Measurements from ENCODE around the gene LHFPL4. TPM values are rescaled to one million over a fixed set of nuclear protein-coding genes. Genes with fewer than 3 reads are reported as not detected.
"Not testable (repeated sequence)": the region's sequence is repeated elsewhere in the genome, so short reads cannot be mapped to it uniquely, and the experiment has no call there.

Gene LHFPL4
- total RNA-seq (not detected), polyA plus RNA-seq (under 1 TPM in 2 of 3 donors, not detected in 1; 0.06 to 0.14 TPM), total RNA-seq (0 to 0.09 (median 0) reads per million in 6 experiments)

GRCh38 chr3:9553021-9553947 lies at the start of gene LHFPL4:
Gene LHFPL4 (minus strand): TSS chr3:9553822. CDS start chr3:9552679, 1,143 bp downstream.
- Mint-ChIP-seq H3K9me3 (peaks cover 0 to 19% (median 8%) of the 10 kb centered on the region in 9 donors), H3K4me3 (peak within 1 kb of the TSS in 2 of 10 donors; percentile 34 to 37), H3K4me1 (peaks cover 6 to 16% (median 11%) of the 10 kb centered on the region in 4 donors), H3K36me3 (peaks cover 0 to 12% (median 9%) of the 10 kb centered on the region in 3 donors), H3K27me3 (peaks cover 46 to 90% (median 56%) of the 10 kb centered on the region in 5 donors), H3K27ac (no peak within 1 kb of the TSS)
- DNase-seq: no peak
- no peak for ATAC-seq
- POLR2A ChIA-PET: no interaction called here

- Mint-ChIP-seq H3K27ac (no peak overlapping the region), H3K27me3 (peaks cover 18 to 69% (median 49%) of the 10 kb centered on the region in 5 donors), H3K4me1 (peaks cover 0 to 7% (median 2%) of the 10 kb centered on the region in 4 donors), H3K4me3 (no peak overlapping the region), H3K9me3 (peaks cover 0 to 34% (median 12%) of the 10 kb centered on the region in 9 donors), H3K36me3 (peaks cover 0 to 22% (median 7%) of the 10 kb centered on the region in 3 donors)
- ATAC-seq (no peak), DNase-seq (no peak)
- POLR2A ChIA-PET: no interaction called here
These were observed 49.0 kb upstream of the LHFPL4 start for GRCh38 chr3:9602620-9603019.

- H3K36me3 Mint-ChIP-seq: peaks cover 0 to 18% (median 7%) of the 10 kb centered on the region in 3 donors
- DNase-seq, H3K27ac Mint-ChIP-seq, H3K4me1 Mint-ChIP-seq, POLR2A ChIA-PET, ATAC-seq: not testable (repeated sequence)
- peak overlapping the region in 4 of 10 donors; percentile 23 to 69 (median 45) for H3K4me3 Mint-ChIP-seq
- H3K27me3 Mint-ChIP-seq: peaks cover 18 to 68% (median 46%) of the 10 kb centered on the region in 5 donors
- H3K9me3 Mint-ChIP-seq: peaks cover 0 to 32% (median 12%) of the 10 kb centered on the region in 9 donors
These were observed 47.5 kb upstream of the LHFPL4 start for GRCh38 chr3:9601006-9601581.

GRCh38 chr3:9600597-9600996 lies 47.0 kb upstream of the LHFPL4 start:
- H3K27me3 Mint-ChIP-seq: peaks cover 18 to 72% (median 46%) of the 10 kb centered on the region in 5 donors
- peak in 1 of 2 donors; percentile 44 for ATAC-seq
- H3K9me3 Mint-ChIP-seq: peaks cover 0 to 31% (median 8%) of the 10 kb centered on the region in 9 donors
- POLR2A ChIA-PET: no interaction called here
- H3K36me3 Mint-ChIP-seq: peaks cover 0 to 13% (median 7%) of the 10 kb centered on the region in 3 donors
- peak overlapping the region in 8 of 10 donors; percentile 26 to 74 (median 57) for H3K4me3 Mint-ChIP-seq
- no peak for DNase-seq
- no peak overlapping the region for H3K27ac Mint-ChIP-seq
- H3K4me1 Mint-ChIP-seq: peaks cover 0 to 9% (median 2%) of the 10 kb centered on the region in 4 donors

GRCh38 chr3:9598783-9599387 lies 45.3 kb upstream of the LHFPL4 start:
- H3K36me3 Mint-ChIP-seq: peaks cover 0 to 7% (median 7%) of the 10 kb centered on the region in 3 donors
- ATAC-seq (no peak), DNase-seq (no peak)
- H3K27me3 Mint-ChIP-seq: peaks cover 18 to 65% (median 41%) of the 10 kb centered on the region in 5 donors
- H3K9me3 Mint-ChIP-seq: peaks cover 0 to 26% (median 0%) of the 10 kb centered on the region in 9 donors
- POLR2A ChIA-PET: no interaction called here
- peaks cover 0 to 9% (median 2%) of the 10 kb centered on the region in 4 donors for H3K4me1 Mint-ChIP-seq
- no peak overlapping the region for H3K4me3 Mint-ChIP-seq
- H3K27ac Mint-ChIP-seq: no peak overlapping the region

- POLR2A ChIA-PET: no interaction called here
- peaks cover 0 to 8% (median 2%) of the 10 kb centered on the region in 4 donors for H3K4me1 Mint-ChIP-seq
- peaks cover 0 to 27% (median 3%) of the 10 kb centered on the region in 9 donors for H3K9me3 Mint-ChIP-seq
- no peak overlapping the region for H3K27ac Mint-ChIP-seq
- ATAC-seq (no peak), DNase-seq (no peak)
- H3K4me3 Mint-ChIP-seq: no peak overlapping the region
- H3K36me3 Mint-ChIP-seq: peaks cover 0 to 7% (median 7%) of the 10 kb centered on the region in 3 donors
- peaks cover 13 to 40% (median 25%) of the 10 kb centered on the region in 5 donors for H3K27me3 Mint-ChIP-seq
These were observed 42.3 kb upstream of the LHFPL4 start for GRCh38 chr3:9595877-9596276.

GRCh38 chr3:9591781-9592180 lies 38.2 kb upstream of the LHFPL4 start:
- H3K4me3 Mint-ChIP-seq, H3K4me1 Mint-ChIP-seq, H3K27ac Mint-ChIP-seq, H3K36me3 Mint-ChIP-seq, ATAC-seq, POLR2A ChIA-PET, DNase-seq: not testable (repeated sequence)
- peaks cover 0 to 13% (median 0%) of the 10 kb centered on the region in 9 donors for H3K9me3 Mint-ChIP-seq
- peaks cover 6 to 22% (median 10%) of the 10 kb centered on the region in 5 donors for H3K27me3 Mint-ChIP-seq

- no peak for DNase-seq
- Mint-ChIP-seq H3K27ac (no peak overlapping the region), H3K36me3 (no peaks in the 10 kb centered on the region), H3K9me3 (peaks cover 0 to 6% (median 0%) of the 10 kb centered on the region in 9 donors), H3K27me3 (peaks cover 6 to 14% (median 10%) of the 10 kb centered on the region in 5 donors), H3K4me1 (peaks cover 0 to 1% (median 0%) of the 10 kb centered on the region in 4 donors), H3K4me3 (no peak overlapping the region)
- POLR2A ChIA-PET: no interaction called here
- ATAC-seq: no peak
These were observed 36.7 kb upstream of the LHFPL4 start for GRCh38 chr3:9590282-9590791.

GRCh38 chr3:9583792-9584191 lies 30.2 kb upstream of the LHFPL4 start:
- H3K4me1 Mint-ChIP-seq: no peaks in the 10 kb centered on the region
- H3K36me3 Mint-ChIP-seq: peaks cover 0 to 11% (median 0%) of the 10 kb centered on the region in 3 donors
- no peak for DNase-seq
- no peak for ATAC-seq
- no peak overlapping the region for H3K27ac Mint-ChIP-seq
- POLR2A ChIA-PET: no interaction called here
- H3K4me3 Mint-ChIP-seq: no peak overlapping the region
- H3K9me3 Mint-ChIP-seq: peaks cover 3 to 20% (median 9%) of the 10 kb centered on the region in 9 donors
- H3K27me3 Mint-ChIP-seq: peaks cover 0 to 3% (median 1%) of the 10 kb centered on the region in 5 donors

GRCh38 chr3:9583371-9583770 lies 29.7 kb upstream of the LHFPL4 start:
- DNase-seq: no peak

GRCh38 chr3:9582332-9582731 lies 28.7 kb upstream of the LHFPL4 start:
- Mint-ChIP-seq H3K9me3 (peaks cover 3 to 20% (median 9%) of the 10 kb centered on the region in 9 donors), H3K4me1 (no peaks in the 10 kb centered on the region), H3K27me3 (peaks cover 0 to 3% (median 0%) of the 10 kb centered on the region in 5 donors), H3K4me3 (no peak overlapping the region), H3K36me3 (peaks cover 0 to 11% (median 0%) of the 10 kb centered on the region in 3 donors), H3K27ac (no peak overlapping the region)
- no peak for DNase-seq
- POLR2A ChIA-PET: no interaction called here
- no peak for ATAC-seq

More at GRCh38 chr3:9583371-9583770, 29.7 kb upstream of the LHFPL4 start:
- Mint-ChIP-seq H3K36me3 (peaks cover 0 to 11% (median 0%) of the 10 kb centered on the region in 3 donors), H3K9me3 (peaks cover 3 to 20% (median 9%) of the 10 kb centered on the region in 9 donors), H3K27me3 (peaks cover 0 to 3% (median 1%) of the 10 kb centered on the region in 5 donors), H3K4me3 (no peak overlapping the region), H3K27ac (no peak overlapping the region), H3K4me1 (no peaks in the 10 kb centered on the region)
- POLR2A ChIA-PET: no interaction called here
- no peak for ATAC-seq

- H3K27ac Mint-ChIP-seq: no peak overlapping the region
- H3K4me1 Mint-ChIP-seq: no peaks in the 10 kb centered on the region
- no peak for DNase-seq
- peaks cover 3 to 20% (median 9%) of the 10 kb centered on the region in 9 donors for H3K9me3 Mint-ChIP-seq
- peaks cover 0 to 11% (median 0%) of the 10 kb centered on the region in 3 donors for H3K36me3 Mint-ChIP-seq
- peaks cover 0 to 3% (median 0%) of the 10 kb centered on the region in 5 donors for H3K27me3 Mint-ChIP-seq
- H3K4me3 Mint-ChIP-seq: no peak overlapping the region
- no peak for ATAC-seq
- POLR2A ChIA-PET: no interaction called here
These were observed 28.1 kb upstream of the LHFPL4 start for GRCh38 chr3:9581742-9582141.
